Caco-2 (cell line): ENCODE data around the gene ADGRD1. TPM values are rescaled to one million over a fixed set of nuclear protein-coding genes. Genes with fewer than 3 reads are reported as not detected.

Experiments
- BruUV-seq: library from RNA; stranded (reverse); fragments of 400-500 nt; replicated peaks from 2 replicates; lab custom pipeline; 2021; lab: Mats Ljungman, UMichigan
- CTCF ChIA-PET: fragments of 300-600 bp; sonication (Branson Sonifier 250); formaldehyde crosslinking; loops from one replicate; lab custom pipeline; 2022; ENCODE audit warnings: antibody characterized with exemption; lab: Charles Lee
- POLR2A ChIA-PET: fragments of 300-600 bp; sonication (Branson Sonifier 250); formaldehyde crosslinking; loops from one replicate; lab custom pipeline; 2022; ENCODE audit warnings: antibody characterized with exemption; lab: Charles Lee
- DNase-seq, 2 experiments: peaks; one replicate each; pipeline versions ENCODE4 v3.0.0 to v3.0.0-alpha.2; 2020 to 2022
- H3K27me3 ChIP-seq: replicated peaks from 2 replicates; pipeline ENCODE4 v1.6.0; 2011; ENCODE audit warnings: low read length; ENCODE audit not compliant: control insufficient read depth, insufficient read depth
- H3K36me3 ChIP-seq: 2 replicates; pipeline ENCODE4 v1.5.1; 2011; ENCODE audit warnings: low read length; ENCODE audit not compliant: control insufficient read depth, insufficient read depth
- H3K4me1 ChIP-seq: fragments of 250-450 bp; sonication (Bioruptor Pico); 2 replicates; pipeline ENCODE4 v1.5.1; 2020; ENCODE audit warnings: mild to moderate bottlenecking
- H3K4me3 ChIP-seq: 2 replicates; pipeline ENCODE4 v1.5.1; 2011; ENCODE audit warnings: low read depth, mild to moderate bottlenecking, control low read depth, low read length
- H3K9me3 ChIP-seq: fragments of 250-450 bp; sonication (Bioruptor Pico); 2 replicates; pipeline ENCODE4 v1.5.1; 2020; ENCODE audit warnings: mild to moderate bottlenecking, moderate library complexity
- H3K27ac Mint-ChIP-seq: one replicate; pipeline ENCODE4 v1.8.0; 2022; ENCODE audit warnings: mixed read lengths; ENCODE audit not compliant: unreplicated experiment
- H3K27me3 Mint-ChIP-seq: one replicate; pipeline ENCODE4 v1.8.0; 2022; ENCODE audit warnings: mixed read lengths; ENCODE audit not compliant: insufficient read depth, unreplicated experiment
- H3K36me3 Mint-ChIP-seq: one replicate; pipeline ENCODE4 v1.8.0; 2022; ENCODE audit warnings: mild to moderate bottlenecking, mixed read lengths; ENCODE audit not compliant: insufficient read depth, unreplicated experiment
- H3K4me1 Mint-ChIP-seq: one replicate; pipeline ENCODE4 v1.8.0; 2022; ENCODE audit warnings: low read depth, mixed read lengths; ENCODE audit not compliant: unreplicated experiment
- H3K4me3 Mint-ChIP-seq: one replicate; pipeline ENCODE4 v1.8.0; 2022; ENCODE audit warnings: mild to moderate bottlenecking, moderate library complexity, mixed read lengths; ENCODE audit not compliant: unreplicated experiment
- H3K9me3 Mint-ChIP-seq: one replicate; pipeline ENCODE4 v1.8.0; 2022; ENCODE audit warnings: mixed read lengths; ENCODE audit not compliant: unreplicated experiment
- intact Hi-C: fragments of 100-400 bp; cut with micrococcal nuclease; formaldehyde crosslinking; loops from one replicate; pipeline ENCODE4 v1.10.0; 2022; ENCODE audit not compliant: unreplicated experiment
- total RNA-seq: library from RNA; stranded (reverse); gene quantifications from 2 replicates; pipeline ENCODE4 v1.2.3, GENCODE V29; 2022
- TF ChIP-seq, protein P1 (sequence below), 2 experiments: fragments of 200-600 bp in 1 of 2; IDR thresholded peaks; 1 replicate in 1 of 2; 2 replicates in 1 of 2; pipeline versions ENCODE4 v1.5.1 to v1.8.0; 2011 to 2022; ENCODE audit warnings: antibody characterized with exemption in 1 of 2, control low read depth in 1 of 2, inconsistent platforms in 1 of 2, low read depth in 1 of 2, low read length in 1 of 2, mild to moderate bottlenecking in 1 of 2, moderate library complexity in 1 of 2; ENCODE audit not compliant: insufficient read depth in 1 of 2, severe bottlenecking in 1 of 2, unreplicated experiment in 1 of 2

ADGRD1 gene
- total RNA-seq, 1 experiment from 2014 or later: 3.6 TPM

DNA sequence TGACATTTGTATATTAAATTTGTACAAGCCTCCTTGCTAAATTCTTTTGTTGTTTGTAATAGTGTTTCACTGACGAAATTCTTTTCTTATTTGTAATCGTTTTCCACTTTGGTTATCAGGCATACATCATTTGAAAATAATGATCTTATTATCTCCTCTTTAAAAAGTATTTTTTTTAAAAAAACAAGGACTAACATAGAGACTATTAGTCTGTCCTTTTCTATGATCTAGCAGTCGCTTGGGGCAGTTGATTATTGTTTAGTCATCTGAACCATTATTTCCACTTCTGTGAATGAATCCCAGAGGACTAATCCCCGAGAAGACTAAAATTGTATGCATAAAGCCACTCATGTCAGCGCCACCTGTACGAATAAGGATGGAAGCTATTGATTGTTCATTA lies 11.5 kb downstream of the ADGRD1 start:
- BruUV-seq: no TSS peak
- no peaks in the 10 kb centered on the region for H3K9me3 Mint-ChIP-seq
- Histone ChIP-seq H3K36me3 (no peaks in the 10 kb centered on the region), H3K4me1 (no peaks in the 10 kb centered on the region), H3K4me3 (no peak overlapping the region), H3K9me3 (no peaks in the 10 kb centered on the region), H3K27me3 (no peaks in the 10 kb centered on the region)
- TF ChIP-seq, protein P1, sequence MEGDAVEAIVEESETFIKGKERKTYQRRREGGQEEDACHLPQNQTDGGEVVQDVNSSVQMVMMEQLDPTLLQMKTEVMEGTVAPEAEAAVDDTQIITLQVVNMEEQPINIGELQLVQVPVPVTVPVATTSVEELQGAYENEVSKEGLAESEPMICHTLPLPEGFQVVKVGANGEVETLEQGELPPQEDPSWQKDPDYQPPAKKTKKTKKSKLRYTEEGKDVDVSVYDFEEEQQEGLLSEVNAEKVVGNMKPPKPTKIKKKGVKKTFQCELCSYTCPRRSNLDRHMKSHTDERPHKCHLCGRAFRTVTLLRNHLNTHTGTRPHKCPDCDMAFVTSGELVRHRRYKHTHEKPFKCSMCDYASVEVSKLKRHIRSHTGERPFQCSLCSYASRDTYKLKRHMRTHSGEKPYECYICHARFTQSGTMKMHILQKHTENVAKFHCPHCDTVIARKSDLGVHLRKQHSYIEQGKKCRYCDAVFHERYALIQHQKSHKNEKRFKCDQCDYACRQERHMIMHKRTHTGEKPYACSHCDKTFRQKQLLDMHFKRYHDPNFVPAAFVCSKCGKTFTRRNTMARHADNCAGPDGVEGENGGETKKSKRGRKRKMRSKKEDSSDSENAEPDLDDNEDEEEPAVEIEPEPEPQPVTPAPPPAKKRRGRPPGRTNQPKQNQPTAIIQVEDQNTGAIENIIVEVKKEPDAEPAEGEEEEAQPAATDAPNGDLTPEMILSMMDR (IDR thresholded peaks at IDR 0.05; ENCODE audit: insufficient read depth in 1 of 2, low read depth in 1 of 2, low read length in 1 of 2, severe bottlenecking in 1 of 2, unreplicated experiment in 1 of 2): no peak
- peaks cover 6% of the 10 kb centered on the region for H3K27me3 Mint-ChIP-seq
- H3K27ac Mint-ChIP-seq: no peak overlapping the region
- no peaks in the 10 kb centered on the region for H3K4me1 Mint-ChIP-seq
- no peaks in the 10 kb centered on the region for H3K36me3 Mint-ChIP-seq
- DNase-seq: no peak
- CTCF ChIA-PET: no interaction called here
- intact Hi-C loops: no loop called here
- POLR2A ChIA-PET: no interaction called here
- H3K4me3 Mint-ChIP-seq: no peak overlapping the region

DNA sequence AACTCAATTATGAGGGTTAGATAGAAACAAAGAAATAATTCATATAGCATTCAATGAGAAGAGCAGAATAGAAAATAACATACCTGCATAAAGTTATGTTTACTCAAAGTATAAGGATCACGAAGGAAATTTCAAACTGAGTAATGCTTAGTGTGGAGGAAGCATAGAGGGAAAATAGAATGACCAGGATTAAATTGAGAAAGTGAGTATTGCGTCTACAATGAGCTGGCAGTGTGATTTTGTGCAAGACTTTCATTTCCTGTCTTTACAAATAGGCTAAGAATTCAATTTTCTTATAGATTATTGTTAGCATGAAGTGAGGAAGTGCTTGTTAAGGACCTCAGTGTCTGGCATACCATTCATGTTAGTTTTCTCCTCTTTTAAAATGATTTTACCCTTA lies 12.0 kb downstream of the ADGRD1 start:
- Mint-ChIP-seq H3K9me3 (no peaks in the 10 kb centered on the region), H3K36me3 (no peaks in the 10 kb centered on the region), H3K27me3 (peaks cover 6% of the 10 kb centered on the region), H3K4me3 (no peak overlapping the region), H3K27ac (no peak overlapping the region), H3K4me1 (no peaks in the 10 kb centered on the region)
- Histone ChIP-seq H3K36me3 (no peaks in the 10 kb centered on the region), H3K9me3 (no peaks in the 10 kb centered on the region), H3K4me3 (no peak overlapping the region), H3K27me3 (no peaks in the 10 kb centered on the region), H3K4me1 (no peaks in the 10 kb centered on the region)
- no TSS peak for BruUV-seq
- TF ChIP-seq, protein P1 (IDR thresholded peaks at IDR 0.05; ENCODE audit: insufficient read depth in 1 of 2, low read depth in 1 of 2, low read length in 1 of 2, severe bottlenecking in 1 of 2, unreplicated experiment in 1 of 2): no peak
- POLR2A ChIA-PET: no interaction called here
- intact Hi-C loops: no loop called here
- CTCF ChIA-PET: no interaction called here
- no peak for DNase-seq

DNA sequence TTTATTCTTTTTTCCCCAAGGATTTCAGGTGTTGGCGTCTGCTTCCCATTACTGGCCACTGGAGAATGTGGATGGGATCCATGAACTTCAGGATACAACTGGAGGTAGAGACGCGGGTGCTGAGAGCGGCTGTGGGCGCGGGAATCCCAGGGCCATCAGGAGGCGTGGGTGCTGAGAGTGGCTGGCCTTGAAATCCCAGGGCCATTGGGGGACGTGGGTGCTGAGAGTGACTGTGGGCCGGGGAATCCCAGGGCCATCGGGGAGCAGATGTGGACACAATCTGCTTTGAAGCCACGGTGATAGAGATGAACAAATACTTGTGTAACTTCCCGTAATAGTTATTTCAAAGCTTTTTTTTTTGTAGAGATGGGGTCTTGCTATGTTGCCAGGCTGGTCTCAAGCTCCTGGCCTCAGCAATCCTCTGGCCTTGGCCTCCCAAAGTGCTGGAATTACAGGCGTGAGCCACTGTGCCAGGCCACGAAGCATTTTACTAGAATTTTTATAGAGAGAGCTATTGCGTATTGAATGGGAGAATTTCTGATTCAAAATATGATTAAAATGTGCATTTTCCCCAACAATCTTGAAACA lies 12.8 kb downstream of the ADGRD1 start:
- no peak for DNase-seq
- no peaks in the 10 kb centered on the region for H3K9me3 ChIP-seq
- no peak overlapping the region for H3K4me3 ChIP-seq
- no peak overlapping the region for H3K27ac Mint-ChIP-seq
- H3K4me3 Mint-ChIP-seq: no peak overlapping the region
- ChIA-PET POLR2A (no interaction called here), CTCF (no interaction called here)
- no TSS peak for BruUV-seq
- no peaks in the 10 kb centered on the region for H3K36me3 Mint-ChIP-seq
- peaks cover 6% of the 10 kb centered on the region for H3K27me3 Mint-ChIP-seq
- intact Hi-C loops: no loop called here
- H3K27me3 ChIP-seq: no peaks in the 10 kb centered on the region
- TF ChIP-seq, protein P1 (IDR thresholded peaks at IDR 0.05; ENCODE audit: insufficient read depth in 1 of 2, low read depth in 1 of 2, low read length in 1 of 2, severe bottlenecking in 1 of 2, unreplicated experiment in 1 of 2): no peak
- no peaks in the 10 kb centered on the region for H3K36me3 ChIP-seq
- no peaks in the 10 kb centered on the region for H3K4me1 ChIP-seq
- H3K4me1 Mint-ChIP-seq: no peaks in the 10 kb centered on the region
- H3K9me3 Mint-ChIP-seq: no peaks in the 10 kb centered on the region
